ENCODE measurements around the gene KLK2. TPM values are rescaled to one million over a fixed set of nuclear protein-coding genes. Genes with fewer than 3 reads are reported as not detected.

The KLK2 gene
- total and polyA plus RNA-seq, 2 of the 8 experiments (the other 6 are each of a cell fraction or from before 2014, with no cell fraction given) = 0.20 TPM; not detected in 1

GRCh38 chr19:50899569-50899968 is 26.3 kb downstream of the KLK2 start (continued):
- TF ChIP-seq MAFK (IDR thresholded peaks at IDR 0.05; ENCODE audit: low read depth, low read length) = no peak
- no peak for TF ChIP-seq SUZ12 (IDR thresholded peaks at IDR 0.05; ENCODE audit: low read length)
- TF ChIP-seq SIX5 (IDR thresholded peaks at IDR 0.05; ENCODE audit: low read depth, low read length) = no peak
- no peak for TF ChIP-seq RXRA (IDR thresholded peaks at IDR 0.05; ENCODE audit: insufficient read depth, low read depth, low read length)
- no peak for TF ChIP-seq EZH2 (IDR thresholded peaks at IDR 0.05; ENCODE audit: low read depth, low read length, severe bottlenecking)
